ENCODE data around the gene RPL29.

DNA sequence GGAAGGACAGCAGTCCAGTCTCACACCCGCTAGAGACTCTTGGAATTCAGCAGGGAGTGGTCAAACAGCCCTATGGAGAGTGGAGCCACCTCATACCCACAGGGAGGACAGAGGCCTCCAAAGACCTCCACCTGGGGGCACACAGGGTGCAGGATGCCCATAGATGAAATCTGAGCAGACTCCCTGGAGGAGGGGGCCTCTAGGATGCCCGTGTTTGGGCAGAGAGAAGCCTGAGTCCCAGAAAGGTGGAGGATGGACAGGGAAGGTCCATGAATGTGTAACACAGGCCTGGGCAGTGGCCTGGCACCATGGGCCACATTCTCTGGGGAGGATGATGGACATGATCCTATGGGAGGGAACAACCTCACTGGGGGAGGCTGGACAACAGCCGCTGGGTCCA, 39.0 kb upstream of the RPL29 start:
- TF ChIP-seq, protein P1, sequence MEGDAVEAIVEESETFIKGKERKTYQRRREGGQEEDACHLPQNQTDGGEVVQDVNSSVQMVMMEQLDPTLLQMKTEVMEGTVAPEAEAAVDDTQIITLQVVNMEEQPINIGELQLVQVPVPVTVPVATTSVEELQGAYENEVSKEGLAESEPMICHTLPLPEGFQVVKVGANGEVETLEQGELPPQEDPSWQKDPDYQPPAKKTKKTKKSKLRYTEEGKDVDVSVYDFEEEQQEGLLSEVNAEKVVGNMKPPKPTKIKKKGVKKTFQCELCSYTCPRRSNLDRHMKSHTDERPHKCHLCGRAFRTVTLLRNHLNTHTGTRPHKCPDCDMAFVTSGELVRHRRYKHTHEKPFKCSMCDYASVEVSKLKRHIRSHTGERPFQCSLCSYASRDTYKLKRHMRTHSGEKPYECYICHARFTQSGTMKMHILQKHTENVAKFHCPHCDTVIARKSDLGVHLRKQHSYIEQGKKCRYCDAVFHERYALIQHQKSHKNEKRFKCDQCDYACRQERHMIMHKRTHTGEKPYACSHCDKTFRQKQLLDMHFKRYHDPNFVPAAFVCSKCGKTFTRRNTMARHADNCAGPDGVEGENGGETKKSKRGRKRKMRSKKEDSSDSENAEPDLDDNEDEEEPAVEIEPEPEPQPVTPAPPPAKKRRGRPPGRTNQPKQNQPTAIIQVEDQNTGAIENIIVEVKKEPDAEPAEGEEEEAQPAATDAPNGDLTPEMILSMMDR (IDR thresholded peaks at IDR 0.05; ENCODE audit: low read length): no peak
- no peak for TF ChIP-seq EZH2 (IDR thresholded peaks at IDR 0.05; ENCODE audit: borderline replicate concordance, low read length)
